Gastroesophageal sphincter (tissue), 3 donors: ENCODE measurements around the gene WSCD2.

Experiments used
- CTCF ChIP-seq, 4 experiments: fragments of 200-600 bp in 2 of 4; fragments of 450-650 bp in 2 of 4; sonication (generic) in 1 of 4; IDR thresholded peaks; one replicate each; pipeline ENCODE4 v1.5.1; 2017 to 2019; ENCODE audit warnings: antibody characterized with exemption in 4 of 4, mild to moderate bottlenecking in 2 of 4, moderate library complexity in 2 of 4
- EP300 ChIP-seq: sonication (generic); formaldehyde crosslinking; IDR thresholded peaks from one replicate; pipeline ENCODE4 v1.6.1; 2017; ENCODE audit warnings: antibody characterized with exemption, mild to moderate bottlenecking
- POLR2A ChIP-seq, 2 donors: fragments of 450-650 bp; IDR thresholded peaks; one replicate each; pipeline ENCODE4 v1.6.1; 2017; ENCODE audit warnings: antibody characterized with exemption in 2 of 2, mild to moderate bottlenecking in 2 of 2, moderate library complexity in 1 of 2
- POLR2AphosphoS5 ChIP-seq: sonication (generic); formaldehyde crosslinking; IDR thresholded peaks from one replicate; pipeline ENCODE4 v1.6.1; 2017; ENCODE audit warnings: antibody characterized with exemption

- TF ChIP-seq CTCF (IDR thresholded peaks at IDR 0.05) (no peak), POLR2A (IDR thresholded peaks at IDR 0.05) (no peak), EP300 (no peak), POLR2AphosphoS5 (no peak)
Observed at GRCh38 chr12:108090932-108091678, 38.0 kb upstream of the WSCD2 start.
